K562 (cell line): ENCODE measurements around the gene PHF20. TPM values are rescaled to one million over a fixed set of nuclear protein-coding genes. Genes with fewer than 3 reads are reported as not detected.
A peak's percentile ranks its signal among the peaks of the same experiment; 100 is the strongest.

ENCODE experiments used
- BCOR ChIP-seq: fragments of 450-650 bp; IDR thresholded peaks from 2 replicates; pipeline ENCODE4 v1.6.1; 2016
- CHD1 ChIP-seq: fragments of 200-600 bp; sonication (generic); IDR thresholded peaks from one replicate; pipeline ENCODE4 v1.6.1; 2012; ENCODE audit warnings: mild to moderate bottlenecking, moderate library complexity, low read length, inconsistent platforms
- COPS2 ChIP-seq: fragments of 450-650 bp; conservative IDR thresholded peaks from 2 replicates; pipeline ENCODE4 v1.6.1; 2016; ENCODE audit warnings: mild to moderate bottlenecking, moderate library complexity
- ETV6 ChIP-seq, 3 experiments: fragments of 150-350 bp in 1 of 3; sonication (generic) in 1 of 3; formaldehyde crosslinking in 1 of 3; IDR thresholded peaks; 2 replicates each; pipeline versions ENCODE4 v1.6.1 to v1.8.0; 2014 to 2022; ENCODE audit warnings: borderline replicate concordance in 2 of 3, low read depth in 2 of 3, antibody characterized with exemption in 1 of 3, low read length in 1 of 3, mild to moderate bottlenecking in 1 of 3, missing genetic modification reagents in 1 of 3
- NR2C2 ChIP-seq, 2 experiments: fragments of 200-800 bp in 1 of 2; sonication (Bioruptor generic) in 1 of 2; sonication (generic) in 1 of 2; formaldehyde crosslinking in 1 of 2; IDR thresholded peaks; 2 replicates each; pipeline versions ENCODE4 v1.6.1 to v1.8.0; 2016 to 2022; ENCODE audit warnings: mild to moderate bottlenecking in 1 of 2, missing compliant biosample characterization in 1 of 2, missing genetic modification characterization in 1 of 2, missing genetic modification reagents in 1 of 2
- NRF1 ChIP-seq, 2 experiments: fragments of 450-650 bp; IDR thresholded peaks in 1 of 2; conservative IDR thresholded peaks in 1 of 2; 2 replicates each; pipeline ENCODE4 v1.6.1; 2014; ENCODE audit warnings: mild to moderate bottlenecking in 2 of 2
- SNIP1 ChIP-seq: fragments of 450-650 bp; IDR thresholded peaks from 2 replicates; pipeline ENCODE4 v1.7.1; 2017; ENCODE audit warnings: low read depth, mild to moderate bottlenecking
- ZBTB17 ChIP-seq: fragments of 450-650 bp; formaldehyde crosslinking; IDR thresholded peaks from 2 replicates; pipeline ENCODE4 v1.4.0; 2020; ENCODE audit warnings: mild to moderate bottlenecking
- ZNF583 ChIP-seq: fragments of 250-450 bp; sonication (Bioruptor Pico); IDR thresholded peaks from 2 replicates; pipeline ENCODE4 v1.4.0; 2020
- polyA plus RNA-seq, 8 experiments: library from polyadenylated mRNA; depleted of rRNA in 4 of 8; stranded (reverse) in 5 of 8; unstranded in 3 of 8; fragments of >200 nt; fragmentation: Nextera tagmentation in 2 of 8; fragmentation: Illumina TruSeq in 1 of 8; extraction: Ambion mirVana in 2 of 8; extraction: Trizol in 1 of 8; gene quantifications; 2 replicates each; pipeline versions ENCODE4 v1.2.1 to v1.2.3, GENCODE V29; 2011 to 2014; ENCODE audit warnings: inconsistent platforms in 1 of 8, missing spikeins in 1 of 8
- total RNA-seq, 7 experiments: library from RNA; depleted of rRNA in 6 of 7; stranded (reverse); fragments of >200 nt in 6 of 7; fragmentation: Illumina TruSeq in 2 of 7; extraction: Trizol in 2 of 7; gene quantifications; 2 replicates each; pipeline versions ENCODE4 v1.2.1 to v1.2.3, GENCODE V29; 2011 to 2021; ENCODE audit warnings: low replicate concordance in 1 of 7
- TF ChIP-seq, protein P1 (sequence below): fragments of 450-650 bp; formaldehyde crosslinking; IDR thresholded peaks from 2 replicates; pipeline ENCODE4 v1.4.0; 2022; ENCODE audit warnings: missing genetic modification characterization
- TF ChIP-seq, protein P2 (sequence below), 2 experiments: fragments of 450-650 bp; formaldehyde crosslinking in 1 of 2; IDR thresholded peaks; 2 replicates each; pipeline versions ENCODE4 v1.4.0 to v1.6.1; 2014 to 2020; ENCODE audit warnings: mild to moderate bottlenecking in 2 of 2, borderline replicate concordance in 1 of 2, low read depth in 1 of 2
- TF ChIP-seq, protein P3 (sequence below): sonication (generic); formaldehyde crosslinking; IDR thresholded peaks from 2 replicates; pipeline ENCODE4 v1.8.0; 2022; ENCODE audit warnings: missing genetic modification reagents, mild to moderate bottlenecking, moderate library complexity, borderline replicate concordance
- TF ChIP-seq, protein P4 (sequence below): fragments of 250-450 bp; sonication (Bioruptor Pico); IDR thresholded peaks from 2 replicates; pipeline ENCODE4 v1.4.0; 2020; ENCODE audit warnings: mild to moderate bottlenecking

PHF20 gene
- total and polyA plus RNA-seq, 9 of the 15 experiments (the other 6 are each of a cell fraction or from before 2014, with no cell fraction given), result 49.9 to 196 (median 70.7) TPM

DNA sequence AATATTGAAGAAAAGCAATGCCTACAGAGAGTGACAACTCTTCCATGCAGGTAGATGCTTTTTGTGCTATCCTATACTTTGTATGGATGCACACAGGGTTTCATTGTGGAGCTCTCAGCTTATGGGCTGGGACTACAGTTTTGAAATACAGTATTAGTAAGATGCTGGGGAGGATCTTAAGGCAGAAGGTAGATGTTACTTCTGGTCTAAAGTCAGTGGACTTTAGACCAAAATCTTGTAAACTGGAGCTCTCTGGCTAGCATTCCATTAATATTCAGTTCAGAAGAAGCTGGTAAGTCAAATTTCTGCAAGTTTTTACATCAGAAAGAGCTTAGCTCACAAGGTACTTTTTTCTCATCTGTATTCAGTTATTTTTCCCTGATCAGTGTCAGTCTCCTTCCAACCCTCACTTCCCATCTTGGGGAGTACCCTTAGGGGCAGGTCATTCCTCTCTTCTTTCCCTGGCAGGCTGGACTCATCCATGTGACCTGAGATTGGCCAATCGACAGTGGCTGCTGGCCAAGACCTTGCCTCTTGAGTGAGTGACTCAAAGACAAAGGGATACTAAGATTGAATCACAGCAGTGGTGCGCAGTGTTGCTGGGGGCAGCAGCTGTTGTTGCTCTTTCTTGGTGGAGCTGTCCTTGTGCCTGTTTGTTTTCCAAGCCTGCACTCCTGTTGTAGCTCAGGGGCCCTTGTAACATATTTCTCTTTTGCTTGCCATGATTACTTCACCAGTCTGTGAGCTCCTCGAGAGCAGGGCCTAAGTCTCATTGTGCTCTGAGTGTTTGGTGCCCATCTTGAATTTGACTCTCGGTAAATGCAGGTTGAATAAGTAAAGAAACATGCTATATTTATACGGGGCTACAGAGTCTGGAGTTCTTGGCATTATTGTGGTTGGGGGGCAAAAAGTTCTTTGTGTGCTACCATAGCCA is 2.8 kb upstream of the PHF20 start (continued):
- TF ChIP-seq, protein P1, sequence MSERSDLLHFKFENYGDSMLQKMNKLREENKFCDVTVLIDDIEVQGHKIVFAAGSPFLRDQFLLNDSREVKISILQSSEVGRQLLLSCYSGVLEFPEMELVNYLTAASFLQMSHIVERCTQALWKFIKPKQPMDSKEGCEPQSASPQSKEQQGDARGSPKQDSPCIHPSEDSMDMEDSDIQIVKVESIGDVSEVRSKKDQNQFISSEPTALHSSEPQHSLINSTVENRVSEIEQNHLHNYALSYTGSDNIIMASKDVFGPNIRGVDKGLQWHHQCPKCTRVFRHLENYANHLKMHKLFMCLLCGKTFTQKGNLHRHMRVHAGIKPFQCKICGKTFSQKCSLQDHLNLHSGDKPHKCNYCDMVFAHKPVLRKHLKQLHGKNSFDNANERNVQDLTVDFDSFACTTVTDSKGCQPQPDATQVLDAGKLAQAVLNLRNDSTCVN (CRISPR knock-in tag), result no peak
- TF ChIP-seq, protein P2, sequence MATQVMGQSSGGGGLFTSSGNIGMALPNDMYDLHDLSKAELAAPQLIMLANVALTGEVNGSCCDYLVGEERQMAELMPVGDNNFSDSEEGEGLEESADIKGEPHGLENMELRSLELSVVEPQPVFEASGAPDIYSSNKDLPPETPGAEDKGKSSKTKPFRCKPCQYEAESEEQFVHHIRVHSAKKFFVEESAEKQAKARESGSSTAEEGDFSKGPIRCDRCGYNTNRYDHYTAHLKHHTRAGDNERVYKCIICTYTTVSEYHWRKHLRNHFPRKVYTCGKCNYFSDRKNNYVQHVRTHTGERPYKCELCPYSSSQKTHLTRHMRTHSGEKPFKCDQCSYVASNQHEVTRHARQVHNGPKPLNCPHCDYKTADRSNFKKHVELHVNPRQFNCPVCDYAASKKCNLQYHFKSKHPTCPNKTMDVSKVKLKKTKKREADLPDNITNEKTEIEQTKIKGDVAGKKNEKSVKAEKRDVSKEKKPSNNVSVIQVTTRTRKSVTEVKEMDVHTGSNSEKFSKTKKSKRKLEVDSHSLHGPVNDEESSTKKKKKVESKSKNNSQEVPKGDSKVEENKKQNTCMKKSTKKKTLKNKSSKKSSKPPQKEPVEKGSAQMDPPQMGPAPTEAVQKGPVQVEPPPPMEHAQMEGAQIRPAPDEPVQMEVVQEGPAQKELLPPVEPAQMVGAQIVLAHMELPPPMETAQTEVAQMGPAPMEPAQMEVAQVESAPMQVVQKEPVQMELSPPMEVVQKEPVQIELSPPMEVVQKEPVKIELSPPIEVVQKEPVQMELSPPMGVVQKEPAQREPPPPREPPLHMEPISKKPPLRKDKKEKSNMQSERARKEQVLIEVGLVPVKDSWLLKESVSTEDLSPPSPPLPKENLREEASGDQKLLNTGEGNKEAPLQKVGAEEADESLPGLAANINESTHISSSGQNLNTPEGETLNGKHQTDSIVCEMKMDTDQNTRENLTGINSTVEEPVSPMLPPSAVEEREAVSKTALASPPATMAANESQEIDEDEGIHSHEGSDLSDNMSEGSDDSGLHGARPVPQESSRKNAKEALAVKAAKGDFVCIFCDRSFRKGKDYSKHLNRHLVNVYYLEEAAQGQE (IDR thresholded peaks at IDR 0.05; ENCODE audit: borderline replicate concordance), result 0 out of 2 replicates have a peak, but pooled peaks have one; percentile 14
- TF ChIP-seq, protein P2 (CRISPR knock-in tag; IDR thresholded peaks at IDR 0.05; ENCODE audit: low read depth), result no peak
- TF ChIP-seq ZBTB17 (CRISPR knock-in tag), result no peak
- TF ChIP-seq ETV6 (IDR thresholded peaks at IDR 0.05; ENCODE audit: borderline replicate concordance in 1 of 2, low read depth in 2 of 2, low read length in 1 of 2), result no peak
- TF ChIP-seq ETV6 (CRISPR knock-in tag; IDR thresholded peaks at IDR 0.05; ENCODE audit: borderline replicate concordance), result no peak
- TF ChIP-seq BCOR, result no peak
- no peak for TF ChIP-seq NR2C2 (CRISPR knock-in tag; IDR thresholded peaks at IDR 0.05)
- no peak for TF ChIP-seq NR2C2 (tag; IDR thresholded peaks at IDR 0.05)
- no peak for TF ChIP-seq ZNF583 (CRISPR knock-in tag)
- no peak for TF ChIP-seq COPS2
- TF ChIP-seq, protein P3, sequence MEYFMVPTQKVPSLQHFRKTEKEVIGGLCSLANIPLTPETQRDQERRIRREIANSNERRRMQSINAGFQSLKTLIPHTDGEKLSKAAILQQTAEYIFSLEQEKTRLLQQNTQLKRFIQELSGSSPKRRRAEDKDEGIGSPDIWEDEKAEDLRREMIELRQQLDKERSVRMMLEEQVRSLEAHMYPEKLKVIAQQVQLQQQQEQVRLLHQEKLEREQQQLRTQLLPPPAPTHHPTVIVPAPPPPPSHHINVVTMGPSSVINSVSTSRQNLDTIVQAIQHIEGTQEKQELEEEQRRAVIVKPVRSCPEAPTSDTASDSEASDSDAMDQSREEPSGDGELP (CRISPR knock-in tag), result peak; percentile 44; the same call in 1 of the 2 replicates
- peak; percentile 49 to 67; a peak in 3 of 4 replicates for TF ChIP-seq NRF1 (conservative IDR thresholded peaks at IDR 0.05 in 1 of 2, IDR thresholded peaks at IDR 0.05 in 1 of 2)
- TF ChIP-seq CHD1, result no peak
- TF ChIP-seq SNIP1, result no peak
- TF ChIP-seq, protein P4, sequence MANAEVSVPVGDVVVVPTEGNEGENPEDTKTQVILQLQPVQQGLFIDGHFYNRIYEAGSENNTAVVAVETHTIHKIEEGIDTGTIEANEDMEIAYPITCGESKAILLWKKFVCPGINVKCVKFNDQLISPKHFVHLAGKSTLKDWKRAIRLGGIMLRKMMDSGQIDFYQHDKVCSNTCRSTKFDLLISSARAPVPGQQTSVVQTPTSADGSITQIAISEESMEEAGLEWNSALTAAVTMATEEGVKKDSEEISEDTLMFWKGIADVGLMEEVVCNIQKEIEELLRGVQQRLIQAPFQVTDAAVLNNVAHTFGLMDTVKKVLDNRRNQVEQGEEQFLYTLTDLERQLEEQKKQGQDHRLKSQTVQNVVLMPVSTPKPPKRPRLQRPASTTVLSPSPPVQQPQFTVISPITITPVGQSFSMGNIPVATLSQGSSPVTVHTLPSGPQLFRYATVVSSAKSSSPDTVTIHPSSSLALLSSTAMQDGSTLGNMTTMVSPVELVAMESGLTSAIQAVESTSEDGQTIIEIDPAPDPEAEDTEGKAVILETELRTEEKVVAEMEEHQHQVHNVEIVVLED (CRISPR knock-in tag), result no peak
